Measurements from ENCODE around the gene CTAG2.
"Not testable (repeated sequence)": the region's sequence is repeated elsewhere in the genome, so short reads cannot be mapped to it uniquely, and the experiment has no call there.

Gene CTAG2

DNA sequence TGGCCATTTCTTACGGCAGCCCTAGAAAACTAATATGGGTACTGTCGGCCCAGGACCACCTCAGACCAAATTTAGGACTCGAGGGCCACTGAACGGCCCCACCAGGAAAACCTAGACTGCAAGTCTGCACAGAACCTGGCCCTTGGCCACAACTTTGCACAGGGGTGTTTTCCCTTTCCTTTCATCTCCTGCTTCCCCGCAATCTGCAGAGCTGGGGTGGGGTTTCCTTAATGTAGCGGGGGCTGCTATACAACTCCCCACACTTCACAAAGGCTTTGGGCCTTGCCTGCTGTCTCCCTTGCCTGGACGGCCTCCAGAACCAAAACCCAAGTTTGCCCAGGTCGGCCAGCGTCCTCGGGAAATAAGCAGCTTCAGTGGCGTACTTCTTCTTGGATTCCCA is 22.4 kb downstream of the CTAG2 start:
- DNase-seq (ENCODE audit: extremely low read depth, low read depth), result not testable (repeated sequence)

DNA sequence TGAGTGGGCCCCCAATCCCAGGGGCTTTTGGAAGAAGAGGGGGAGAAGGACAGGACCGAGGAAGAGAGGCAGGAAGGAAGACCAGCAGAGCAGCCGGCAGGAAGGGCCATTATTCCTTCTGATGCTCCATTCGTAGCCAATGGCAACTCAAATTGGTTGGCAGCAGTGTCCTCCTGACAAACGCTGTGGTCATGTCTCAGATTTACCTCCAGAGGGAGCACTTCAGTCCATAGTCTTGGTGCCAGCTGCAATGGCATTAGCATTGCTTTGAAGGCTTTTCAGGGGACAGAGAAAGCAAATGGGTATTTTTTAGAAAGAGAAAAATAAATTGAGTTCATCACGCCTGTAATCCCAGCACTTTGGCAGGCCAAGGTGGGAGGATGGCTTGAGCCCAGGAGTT is 24.4 kb downstream of the CTAG2 start:
- DNase-seq (ENCODE audit: extremely low read depth, low read depth), result not testable (repeated sequence)

DNA sequence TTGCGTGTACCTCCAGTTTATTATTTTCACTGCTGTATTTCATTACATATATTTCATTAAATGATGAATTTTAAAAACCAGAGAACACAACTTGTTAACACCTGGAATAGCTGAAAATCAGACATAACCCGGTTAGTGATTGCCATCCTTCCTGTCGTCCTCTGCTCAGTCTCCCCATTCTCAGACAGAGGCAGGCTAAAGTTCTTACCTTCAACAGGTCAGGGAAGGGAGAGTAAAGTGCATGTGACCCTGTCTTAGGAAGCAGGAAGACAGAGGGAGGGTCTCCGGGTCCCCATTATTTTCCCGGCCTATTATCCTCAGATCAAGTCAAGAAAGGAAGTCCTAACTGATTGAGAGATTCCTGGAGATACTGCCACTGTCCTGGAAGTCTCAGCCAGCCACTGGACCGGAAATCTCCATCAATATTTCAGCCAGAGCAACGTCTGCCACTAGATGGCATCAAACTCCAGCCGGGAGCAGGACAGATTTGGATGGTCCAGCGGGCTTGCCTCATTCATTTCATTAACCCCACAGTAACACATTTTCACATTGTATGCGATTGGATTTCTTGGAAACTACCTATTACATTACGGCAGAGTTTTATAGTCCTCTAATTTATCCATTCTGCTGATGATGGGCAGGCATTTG is 32.5 kb downstream of the CTAG2 start:
- not testable (repeated sequence) for DNase-seq (ENCODE audit: extremely low read depth, low read depth)

GRCh38 chrX:154619182-154619581 is 34.2 kb downstream of the CTAG2 start, which contains the start of gene CTAG1B:
TSS of gene CTAG1B (minus strand) at chrX:154619282. CDS start at chrX:154619218, 64 bp downstream.
- not testable (repeated sequence) for DNase-seq (ENCODE audit: extremely low read depth, low read depth)

DNA sequence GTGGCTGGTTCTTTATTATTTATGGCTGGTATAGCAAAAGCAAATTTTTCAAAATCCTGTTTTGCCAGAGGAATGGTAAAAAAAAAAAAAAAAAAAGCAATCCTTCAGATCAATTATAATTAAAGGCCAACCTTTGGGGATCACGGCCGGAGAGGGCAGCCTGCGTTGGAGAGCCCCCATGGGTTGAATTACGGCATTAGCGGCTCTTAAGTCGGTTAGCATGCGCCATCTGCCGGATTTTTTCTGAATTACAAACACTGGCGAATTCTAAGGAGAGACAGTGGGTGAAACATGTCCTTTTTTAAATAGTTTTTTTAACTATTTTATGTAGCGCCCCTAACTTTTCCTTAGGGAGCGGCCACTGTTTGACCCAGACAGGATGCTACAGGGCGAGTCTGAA is 39.8 kb downstream of the CTAG2 start:
- DNase-seq (ENCODE audit: extremely low read depth, low read depth), result not testable (repeated sequence)

DNA sequence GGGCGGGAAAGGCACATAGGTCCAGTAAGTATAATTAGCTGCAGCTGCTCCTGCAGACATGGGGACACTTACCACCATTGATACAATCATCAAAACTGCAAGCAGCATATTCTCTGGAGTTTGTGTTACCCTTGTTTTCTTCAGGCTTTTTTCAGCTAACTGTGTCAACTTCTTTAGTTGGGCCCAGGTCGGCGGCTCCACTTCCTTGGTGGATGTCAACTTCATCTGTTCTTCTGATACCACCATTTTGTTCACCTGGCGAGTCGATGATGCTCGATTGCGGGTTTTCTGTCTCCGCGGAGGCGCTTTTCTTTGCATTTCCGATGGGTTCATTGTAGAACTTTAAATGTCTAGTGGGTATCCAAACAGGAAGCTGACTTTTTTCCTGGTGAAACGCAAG is 42.2 kb downstream of the CTAG2 start:
- not testable (repeated sequence) for DNase-seq (ENCODE audit: extremely low read depth, low read depth)

DNA sequence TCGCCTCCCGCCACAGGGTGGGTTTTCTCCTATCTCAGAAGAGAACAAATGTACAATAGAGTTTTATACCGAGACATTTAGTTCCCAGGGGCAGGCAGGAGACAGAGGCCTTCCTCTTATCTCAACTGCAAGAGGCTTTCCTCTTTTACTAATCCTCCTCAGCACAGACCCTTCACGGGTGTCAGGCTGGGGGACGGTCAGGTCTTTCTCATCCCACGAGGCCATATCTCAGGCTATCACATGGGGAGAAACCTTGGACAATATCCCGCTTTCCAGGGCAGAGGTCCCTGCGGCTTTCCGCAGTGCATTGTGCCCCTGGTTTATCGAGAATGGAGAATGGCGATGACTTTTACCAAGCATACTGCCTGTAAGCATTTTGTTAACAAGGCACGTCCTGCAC is 44.6 kb downstream of the CTAG2 start:
- DNase-seq (ENCODE audit: extremely low read depth, low read depth), result not testable (repeated sequence)

- not testable (repeated sequence) for DNase-seq (ENCODE audit: extremely low read depth, low read depth)
Measured at GRCh38 chrX:154607976-154608375, 45.4 kb downstream of the CTAG2 start.

- no peak for DNase-seq (ENCODE audit: extremely low read depth, low read depth)
- TF ChIP-seq, protein P1, sequence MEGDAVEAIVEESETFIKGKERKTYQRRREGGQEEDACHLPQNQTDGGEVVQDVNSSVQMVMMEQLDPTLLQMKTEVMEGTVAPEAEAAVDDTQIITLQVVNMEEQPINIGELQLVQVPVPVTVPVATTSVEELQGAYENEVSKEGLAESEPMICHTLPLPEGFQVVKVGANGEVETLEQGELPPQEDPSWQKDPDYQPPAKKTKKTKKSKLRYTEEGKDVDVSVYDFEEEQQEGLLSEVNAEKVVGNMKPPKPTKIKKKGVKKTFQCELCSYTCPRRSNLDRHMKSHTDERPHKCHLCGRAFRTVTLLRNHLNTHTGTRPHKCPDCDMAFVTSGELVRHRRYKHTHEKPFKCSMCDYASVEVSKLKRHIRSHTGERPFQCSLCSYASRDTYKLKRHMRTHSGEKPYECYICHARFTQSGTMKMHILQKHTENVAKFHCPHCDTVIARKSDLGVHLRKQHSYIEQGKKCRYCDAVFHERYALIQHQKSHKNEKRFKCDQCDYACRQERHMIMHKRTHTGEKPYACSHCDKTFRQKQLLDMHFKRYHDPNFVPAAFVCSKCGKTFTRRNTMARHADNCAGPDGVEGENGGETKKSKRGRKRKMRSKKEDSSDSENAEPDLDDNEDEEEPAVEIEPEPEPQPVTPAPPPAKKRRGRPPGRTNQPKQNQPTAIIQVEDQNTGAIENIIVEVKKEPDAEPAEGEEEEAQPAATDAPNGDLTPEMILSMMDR (IDR thresholded peaks at IDR 0.05; ENCODE audit: low read depth, low read length), result no peak
Measured at GRCh38 chrX:154607370-154607769, 46.0 kb downstream of the CTAG2 start.

DNA sequence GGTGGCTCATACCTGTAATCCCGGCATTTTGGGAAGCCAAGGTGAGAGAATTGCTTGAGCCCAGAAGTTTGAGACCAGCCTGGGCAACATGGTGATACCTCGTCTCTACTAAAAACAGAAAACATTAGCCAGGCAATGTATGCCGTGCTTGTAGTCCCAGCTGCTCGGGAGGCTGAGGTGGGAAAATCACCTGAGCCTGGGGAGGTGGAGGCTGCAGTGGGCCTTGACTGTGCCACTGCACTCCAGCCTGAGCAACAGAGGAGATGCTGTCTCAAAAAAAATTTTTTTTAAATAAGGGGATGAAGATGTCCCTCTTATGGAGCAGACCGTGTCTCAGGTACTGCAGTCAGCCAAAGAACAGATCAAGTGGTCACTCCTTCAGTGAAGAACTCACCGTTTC is 47.8 kb downstream of the CTAG2 start:
- TF ChIP-seq, protein P1 (IDR thresholded peaks at IDR 0.05; ENCODE audit: low read depth, low read length), result no peak
- DNase-seq (ENCODE audit: extremely low read depth, low read depth), result no peak

DNA sequence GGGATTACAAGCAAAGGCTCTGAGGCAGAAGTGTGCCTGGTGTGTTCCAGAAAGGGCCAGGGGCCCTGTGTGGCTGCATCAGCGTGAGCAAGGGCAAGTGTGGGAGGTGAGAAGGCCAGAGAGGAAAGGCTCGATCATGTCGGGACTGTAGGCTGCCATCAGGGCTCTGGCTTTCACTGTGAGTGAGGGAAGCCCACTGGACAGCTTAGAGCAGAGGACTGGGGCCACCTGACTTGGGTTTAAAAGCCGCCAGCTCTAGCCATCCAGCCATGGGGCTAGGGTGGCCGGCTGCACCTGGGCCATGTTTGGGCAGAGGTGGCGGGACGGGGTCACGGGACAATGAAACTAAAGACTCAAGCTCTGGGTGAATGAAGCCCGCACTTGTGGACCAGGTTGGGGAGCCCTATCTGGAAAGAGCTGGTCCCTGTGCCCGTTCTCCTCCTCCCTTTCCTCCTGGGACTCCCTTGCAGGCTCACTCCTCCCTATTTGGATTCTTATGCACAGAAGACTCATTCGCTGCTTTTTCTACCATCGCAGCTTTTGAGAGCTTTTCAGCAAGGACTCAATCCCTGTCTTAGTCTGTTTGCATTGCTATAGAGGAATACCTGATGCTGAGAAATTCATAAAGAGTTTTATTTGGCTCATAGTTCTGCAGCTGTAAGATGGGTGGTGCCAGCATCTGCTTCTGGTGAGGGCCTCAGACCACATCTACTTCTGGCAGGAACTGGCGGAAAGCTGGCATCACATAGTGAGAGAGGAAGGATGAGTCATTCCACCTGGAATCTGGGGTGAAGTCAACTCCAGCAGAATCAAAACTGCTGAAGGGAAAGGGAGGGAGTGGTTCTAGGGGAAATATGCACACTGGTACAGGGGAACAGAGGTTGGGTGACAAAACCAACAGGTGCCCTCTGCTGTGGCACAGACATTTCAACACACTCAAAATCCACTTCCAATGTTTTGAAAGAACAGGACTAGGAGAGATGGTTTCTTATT is 49.6 kb downstream of the CTAG2 start:
- TF ChIP-seq, protein P1 (IDR thresholded peaks at IDR 0.05; ENCODE audit: low read depth, low read length), result no peak
- DNase-seq (ENCODE audit: extremely low read depth, low read depth), result peak; percentile 35

Measured in AG09319 (cell line).